Non-pigmented ciliary epithelial cell (primary cell): ENCODE data around the gene SCG3.

ENCODE experiments used
- DNase-seq: peaks from one replicate; pipeline ENCODE4 v3.0.0-alpha.2; 2010; ENCODE audit warnings: low read depth

The SCG3 gene

GRCh38 chr15:51727141-51727897 is 46.0 kb downstream of the SCG3 start:
- DNase-seq = no peak

GRCh38 chr15:51731549-51732267 is 50.4 kb downstream of the SCG3 start:
- DNase-seq = no peak

- DNase-seq = no peak
Observed at GRCh38 chr15:51732646-51733045, 51.3 kb downstream of the SCG3 start.

GRCh38 chr15:51735228-51736010 is 54.1 kb downstream of the SCG3 start:
- DNase-seq = no peak

GRCh38 chr15:51736069-51736468 is 54.8 kb downstream of the SCG3 start:
- no peak for DNase-seq

- no peak for DNase-seq
Observed at GRCh38 chr15:51736751-51737521, 55.6 kb downstream of the SCG3 start.

- no peak for DNase-seq
Observed at GRCh38 chr15:51737522-51738305, 56.4 kb downstream of the SCG3 start, which contains the start of gene LYSMD2. TSS of gene LYSMD2 (minus strand) at chr15:51737655. CDS start at chr15:51737622, 33 bp downstream.

GRCh38 chr15:51738553-51738952 is 57.2 kb downstream of the SCG3 start:
- no peak for DNase-seq

GRCh38 chr15:51739061-51739712 is 57.9 kb downstream of the SCG3 start:
- DNase-seq = no peak

GRCh38 chr15:51749307-51749706 is 68.0 kb downstream of the SCG3 start:
- no peak for DNase-seq

GRCh38 chr15:51750186-51750585 is 68.9 kb downstream of the SCG3 start:
- DNase-seq = no peak

- DNase-seq = no peak
Observed at GRCh38 chr15:51750792-51751696, 69.7 kb downstream of the SCG3 start, which contains the start of gene TMOD2. TSS of gene TMOD2 (plus strand) at chr15:51751597. CDS start at chr15:51766442, 14,845 bp downstream.

GRCh38 chr15:51751697-51752683 is 70.7 kb downstream of the SCG3 start:
- no peak for DNase-seq

- DNase-seq = no peak
Observed at GRCh38 chr15:51752888-51753287, 71.6 kb downstream of the SCG3 start.

GRCh38 chr15:51754267-51754666 is 73.0 kb downstream of the SCG3 start:
- no peak for DNase-seq

GRCh38 chr15:51755790-51756189 is 74.5 kb downstream of the SCG3 start:
- DNase-seq = no peak

- no peak for DNase-seq
Observed at GRCh38 chr15:51756482-51756881, 75.2 kb downstream of the SCG3 start.

- DNase-seq = no peak
Observed at GRCh38 chr15:51757450-51757849, 76.1 kb downstream of the SCG3 start.
